Upper lobe of left lung (tissue), 4 donors: ENCODE measurements around the gene RBM19.

Experiments used
- POLR2AphosphoS5 ChIP-seq, 2 donors: sonication (generic); formaldehyde crosslinking; IDR thresholded peaks; one replicate each; pipeline ENCODE4 v1.5.1; 2017; ENCODE audit warnings: antibody characterized with exemption in 2 of 2
- TF ChIP-seq, protein P1 (sequence below), 6 experiments: fragments of 450-650 bp in 4 of 6; fragments of 200-600 bp in 2 of 6; sonication (generic) in 2 of 6; IDR thresholded peaks; one replicate each; pipeline ENCODE4 v1.5.1; 2016 to 2019; ENCODE audit warnings: antibody characterized with exemption in 6 of 6

DNA sequence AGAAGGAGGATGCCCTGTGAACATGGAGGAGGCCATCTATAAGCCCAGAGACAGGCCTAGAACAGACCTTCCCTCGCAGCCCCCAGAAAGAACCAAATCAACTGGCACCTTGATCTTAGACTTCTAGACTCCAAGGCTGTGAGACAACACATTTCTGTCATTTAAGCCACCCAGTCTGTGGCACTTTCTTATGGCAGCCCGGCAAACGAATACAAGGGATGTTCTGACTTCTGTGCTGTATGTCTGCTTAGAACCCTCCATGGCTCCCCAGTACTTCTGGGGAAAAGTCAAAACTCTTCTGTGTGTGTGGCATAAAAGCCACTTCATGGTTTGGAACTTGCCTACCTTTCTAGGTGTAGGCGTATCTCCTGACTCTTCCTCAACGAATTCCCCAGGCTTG lies 42.9 kb downstream of the RBM19 start:
- TF ChIP-seq, protein P1, sequence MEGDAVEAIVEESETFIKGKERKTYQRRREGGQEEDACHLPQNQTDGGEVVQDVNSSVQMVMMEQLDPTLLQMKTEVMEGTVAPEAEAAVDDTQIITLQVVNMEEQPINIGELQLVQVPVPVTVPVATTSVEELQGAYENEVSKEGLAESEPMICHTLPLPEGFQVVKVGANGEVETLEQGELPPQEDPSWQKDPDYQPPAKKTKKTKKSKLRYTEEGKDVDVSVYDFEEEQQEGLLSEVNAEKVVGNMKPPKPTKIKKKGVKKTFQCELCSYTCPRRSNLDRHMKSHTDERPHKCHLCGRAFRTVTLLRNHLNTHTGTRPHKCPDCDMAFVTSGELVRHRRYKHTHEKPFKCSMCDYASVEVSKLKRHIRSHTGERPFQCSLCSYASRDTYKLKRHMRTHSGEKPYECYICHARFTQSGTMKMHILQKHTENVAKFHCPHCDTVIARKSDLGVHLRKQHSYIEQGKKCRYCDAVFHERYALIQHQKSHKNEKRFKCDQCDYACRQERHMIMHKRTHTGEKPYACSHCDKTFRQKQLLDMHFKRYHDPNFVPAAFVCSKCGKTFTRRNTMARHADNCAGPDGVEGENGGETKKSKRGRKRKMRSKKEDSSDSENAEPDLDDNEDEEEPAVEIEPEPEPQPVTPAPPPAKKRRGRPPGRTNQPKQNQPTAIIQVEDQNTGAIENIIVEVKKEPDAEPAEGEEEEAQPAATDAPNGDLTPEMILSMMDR (IDR thresholded peaks at IDR 0.05): no peak
- TF ChIP-seq POLR2AphosphoS5 (IDR thresholded peaks at IDR 0.05): no peak
